IPS DF 4.7 (cell line): ENCODE results near the gene PHACTR4.
"Not testable (repeated sequence)": the region's sequence is repeated elsewhere in the genome, so short reads cannot be mapped to it uniquely, and the experiment has no call there.

ENCODE experiments used
- DNase-seq: peaks from one replicate; pipeline ENCODE4 v3.0.0-alpha.2; 2013; ENCODE audit warnings: low spot score; ENCODE audit errors: extremely low read depth

PHACTR4 gene

DNA sequence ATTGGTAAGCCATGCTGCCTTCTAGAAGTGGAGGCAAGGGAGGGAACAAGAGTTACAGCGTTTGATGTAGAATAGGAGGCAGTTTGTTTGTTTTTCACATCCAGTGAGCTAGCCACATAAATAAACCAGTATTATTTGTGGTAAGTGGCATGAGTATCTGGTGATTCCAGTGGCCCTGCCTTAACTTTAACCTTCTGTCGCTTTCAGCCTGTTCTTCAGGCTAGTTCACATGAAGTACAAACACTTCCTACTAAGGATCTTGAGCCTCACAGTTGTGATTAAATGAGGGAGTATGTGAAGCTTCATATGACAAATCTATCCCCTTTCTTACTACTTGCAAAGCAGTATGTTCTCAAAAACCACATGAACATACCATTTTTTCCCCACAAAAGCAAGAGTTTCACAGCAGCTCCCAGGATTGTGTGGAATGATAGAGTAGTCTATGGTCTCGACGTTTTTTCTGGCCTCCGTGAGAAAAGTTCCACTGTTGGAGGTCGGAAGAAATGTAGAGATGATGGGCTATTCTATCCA lies 59.5 kb downstream of the PHACTR4 start:
- DNase-seq: no peak

GRCh38 chr1:28436211-28436769 lies 66.8 kb downstream of the PHACTR4 start:
- no peak for DNase-seq

GRCh38 chr1:28437264-28437923 lies 67.9 kb downstream of the PHACTR4 start:
- DNase-seq: no peak

DNA sequence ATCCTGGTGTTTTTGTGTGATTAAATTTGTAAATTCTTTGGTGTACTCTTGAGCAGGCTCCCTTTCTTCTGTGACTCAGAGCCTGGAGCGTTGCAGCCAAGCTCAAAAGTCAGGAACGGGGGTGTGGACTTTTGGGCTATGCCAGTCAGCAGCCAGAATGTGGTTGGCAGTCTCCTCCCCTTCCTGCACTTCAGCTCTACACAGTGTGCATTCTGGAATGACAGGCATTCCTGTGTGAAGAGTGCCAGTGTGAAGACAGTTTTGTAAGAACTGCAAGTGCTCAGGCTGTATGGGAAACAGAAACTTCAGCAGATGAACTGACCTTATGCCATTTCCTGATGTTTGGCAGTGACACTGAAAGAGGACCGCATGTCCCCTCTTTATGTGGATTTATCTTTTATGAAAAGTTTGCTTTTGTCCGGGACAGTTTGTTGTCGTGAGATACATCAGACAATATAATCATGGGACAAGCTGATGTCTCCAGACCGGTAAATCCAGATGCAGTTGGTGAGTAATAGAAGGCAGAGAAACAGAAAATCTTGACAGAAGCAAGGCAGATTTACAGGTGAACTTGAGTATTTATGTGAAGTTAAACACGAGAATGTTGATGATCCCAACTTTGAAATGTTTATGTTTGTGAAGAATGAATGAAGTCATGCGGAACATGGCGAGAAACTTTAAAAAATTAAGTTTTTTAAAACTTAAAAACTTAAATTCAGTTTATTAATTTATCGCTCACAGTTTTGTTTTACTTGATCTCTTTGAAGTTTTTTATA lies 68.6 kb downstream of the PHACTR4 start:
- no peak for DNase-seq

GRCh38 chr1:28439320-28439719 lies 69.8 kb downstream of the PHACTR4 start:
- no peak for DNase-seq

GRCh38 chr1:28441674-28442073 lies 72.1 kb downstream of the PHACTR4 start:
- DNase-seq: no peak

- no peak for DNase-seq
These were observed 74.0 kb downstream of the PHACTR4 start for GRCh38 chr1:28443550-28443949.

GRCh38 chr1:28447679-28448078 lies 78.1 kb downstream of the PHACTR4 start:
- no peak for DNase-seq

- not testable (repeated sequence) for DNase-seq
These were observed 78.6 kb downstream of the PHACTR4 start for GRCh38 chr1:28448094-28448611.

GRCh38 chr1:28449904-28450303 lies 80.4 kb downstream of the PHACTR4 start:
- DNase-seq: no peak

DNA sequence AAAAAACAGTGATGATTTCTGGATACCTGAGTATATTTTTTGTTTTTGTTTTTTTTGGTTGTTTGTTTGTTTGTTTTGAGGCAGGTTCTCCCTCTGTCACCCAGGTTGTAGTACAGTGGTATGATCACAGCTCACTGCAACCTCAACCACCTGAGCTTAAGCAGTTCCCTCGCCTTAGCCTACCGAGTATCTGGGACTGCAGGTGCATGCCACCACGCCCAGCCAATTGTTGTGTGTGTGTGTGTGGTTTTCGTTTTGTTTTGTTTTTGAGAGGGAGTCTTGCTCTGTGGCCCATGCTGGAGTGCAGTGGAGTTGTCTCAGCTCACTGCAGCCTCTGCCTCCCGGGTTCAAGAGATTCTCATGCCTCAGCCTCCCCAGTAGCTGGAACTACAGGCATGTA lies 81.0 kb downstream of the PHACTR4 start:
- DNase-seq: no peak

- no peak for DNase-seq
These were observed 81.5 kb downstream of the PHACTR4 start for GRCh38 chr1:28451011-28451410.

GRCh38 chr1:28456078-28456477 lies 86.5 kb downstream of the PHACTR4 start:
- DNase-seq: no peak

GRCh38 chr1:28457678-28458077 lies 88.1 kb downstream of the PHACTR4 start:
- DNase-seq: no peak

GRCh38 chr1:28458237-28459228 lies 89.0 kb downstream of the PHACTR4 start:
- DNase-seq: no peak

- no peak for DNase-seq
These were observed 96.8 kb downstream of the PHACTR4 start for GRCh38 chr1:28466226-28466778.

DNA sequence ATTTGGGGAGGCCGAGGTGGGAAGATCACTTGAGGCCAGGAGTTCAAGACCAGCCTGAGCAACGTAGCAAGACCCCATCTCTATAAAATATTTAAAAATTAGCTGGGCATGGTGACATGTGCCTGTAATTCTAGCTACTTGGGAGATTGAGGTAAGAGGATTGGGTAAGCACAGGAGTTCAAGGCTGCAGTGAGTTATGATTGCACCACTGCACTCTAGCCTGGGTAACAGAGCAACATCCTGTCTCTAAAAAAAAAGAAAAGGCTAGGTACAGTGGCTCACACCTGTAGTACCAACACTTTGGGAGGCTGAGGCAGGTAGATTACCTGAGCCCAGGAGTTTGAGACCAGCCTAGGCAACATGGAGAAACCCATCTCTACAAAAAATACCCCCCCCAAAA lies 100.6 kb downstream of the PHACTR4 start:
- no peak for DNase-seq

- DNase-seq: not testable (repeated sequence)
These were observed 110.0 kb downstream of the PHACTR4 start for GRCh38 chr1:28479497-28479896.

DNA sequence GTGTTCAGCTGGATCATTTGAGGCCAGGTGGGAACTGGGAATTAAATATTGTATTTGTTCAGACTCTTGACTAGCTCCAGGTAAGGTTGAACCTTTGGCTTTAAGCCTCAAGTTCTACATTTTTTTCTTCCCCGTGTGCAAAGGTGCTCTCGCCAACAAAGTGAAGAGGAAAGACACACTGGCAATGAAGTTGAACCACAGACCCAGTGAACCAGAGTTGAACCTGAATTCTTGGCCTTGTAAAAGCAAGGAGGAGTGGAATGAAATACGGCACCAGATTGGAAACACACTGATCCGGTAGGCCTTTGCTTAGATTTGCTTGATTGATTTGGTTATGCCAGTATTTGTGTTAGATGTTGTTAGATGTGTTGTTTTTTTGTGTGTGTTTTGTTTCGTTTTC lies 110.8 kb downstream of the PHACTR4 start:
- no peak for DNase-seq

DNA sequence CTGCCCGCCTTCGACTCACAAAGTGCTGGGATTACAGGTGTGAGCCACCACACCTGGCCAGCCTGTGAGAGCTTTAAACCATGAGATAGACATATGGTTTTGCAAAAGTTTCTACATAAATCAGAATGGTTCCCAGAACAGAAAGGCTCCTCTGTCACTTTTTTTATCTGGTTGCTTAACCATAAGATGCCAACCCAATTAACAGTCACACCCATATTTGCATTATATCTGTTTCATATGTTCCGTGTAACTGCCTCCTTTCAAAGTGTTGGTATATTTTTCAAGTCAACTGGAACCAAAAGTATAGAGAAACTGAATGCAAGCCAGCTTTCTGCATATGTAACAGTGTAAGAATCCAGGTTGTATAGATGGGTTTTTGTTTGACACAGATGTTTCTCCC lies 112.6 kb downstream of the PHACTR4 start:
- DNase-seq: no peak

GRCh38 chr1:28482702-28483101 lies 113.2 kb downstream of the PHACTR4 start:
- DNase-seq: no peak
